Lower leg skin (tissue), 4 donors: ENCODE data around the gene DYNLT1. TPM values are rescaled to one million over a fixed set of nuclear protein-coding genes. Genes with fewer than 3 reads are reported as not detected.
A peak's percentile ranks its signal among the peaks of the same experiment; 100 is the strongest.
"Not testable (repeated sequence)": the region's sequence is repeated elsewhere in the genome, so short reads cannot be mapped to it uniquely, and the experiment has no call there.

Experiments
- DNase-seq, 2 donors: peaks; one replicate each; pipeline ENCODE4 v3.0.0-alpha.2; 2019; ENCODE audit warnings: low spot score in 2 of 2
- H3K4me3 ChIP-seq: fragments of 200-600 bp; sonication (generic); 2 replicates; pipeline ENCODE4 v1.5.1; 2017; ENCODE audit warnings: mild to moderate bottlenecking, low read depth; ENCODE audit not compliant: poor library complexity, severe bottlenecking
- POLR2A ChIP-seq, 2 donors: fragments of 450-650 bp; IDR thresholded peaks; one replicate each; pipeline ENCODE4 v1.6.1; 2016 to 2017; ENCODE audit warnings: antibody characterized with exemption in 2 of 2, mild to moderate bottlenecking in 1 of 2, moderate library complexity in 1 of 2
- WGBS, 2 donors: methylation state at CpG; one replicate each; pipeline ENCODE4 v1.1.5; 2018; 5-methylcytosine and 5-hydroxymethylcytosine counted together
- intact Hi-C: fragments of 100-400 bp; cut with DNase I; formaldehyde crosslinking; loops from one replicate; pipeline ENCODE4 v1.15.0; 2023; ENCODE audit warnings: low total_unique reads
- total RNA-seq, 4 donors: library from RNA; depleted of rRNA; stranded (reverse); fragments of >200 nt; gene quantifications; one replicate each; pipeline ENCODE4 v1.1.0, GENCODE V29; 2016
- TF ChIP-seq, protein P1 (sequence below), 3 donors: fragments of 450-650 bp; IDR thresholded peaks; one replicate each; pipeline ENCODE4 v1.5.1; 2016; ENCODE audit warnings: antibody characterized with exemption in 3 of 3, mild to moderate bottlenecking in 3 of 3, moderate library complexity in 2 of 3

Gene DYNLT1
- total RNA-seq, 4 donors from 2014 or later: 27.0 to 48.6 (median 36.3) TPM

- intact Hi-C loops: no loop called here
- DNase-seq: peak in 1 of 2 donors; percentile 3
These were observed 40.3 kb upstream of the DYNLT1 start for GRCh38 chr6:158684745-158685324.

GRCh38 chr6:158684311-158684710, 39.8 kb upstream of the DYNLT1 start:
- intact Hi-C loops: no loop called here
- peak in 1 of 2 donors; percentile 32 for DNase-seq
- no peak overlapping the region for H3K4me3 ChIP-seq
- WGBS, 2 donors: 80% methylated on average over 5 of the region's 5 CpGs
- TF ChIP-seq, protein P1, sequence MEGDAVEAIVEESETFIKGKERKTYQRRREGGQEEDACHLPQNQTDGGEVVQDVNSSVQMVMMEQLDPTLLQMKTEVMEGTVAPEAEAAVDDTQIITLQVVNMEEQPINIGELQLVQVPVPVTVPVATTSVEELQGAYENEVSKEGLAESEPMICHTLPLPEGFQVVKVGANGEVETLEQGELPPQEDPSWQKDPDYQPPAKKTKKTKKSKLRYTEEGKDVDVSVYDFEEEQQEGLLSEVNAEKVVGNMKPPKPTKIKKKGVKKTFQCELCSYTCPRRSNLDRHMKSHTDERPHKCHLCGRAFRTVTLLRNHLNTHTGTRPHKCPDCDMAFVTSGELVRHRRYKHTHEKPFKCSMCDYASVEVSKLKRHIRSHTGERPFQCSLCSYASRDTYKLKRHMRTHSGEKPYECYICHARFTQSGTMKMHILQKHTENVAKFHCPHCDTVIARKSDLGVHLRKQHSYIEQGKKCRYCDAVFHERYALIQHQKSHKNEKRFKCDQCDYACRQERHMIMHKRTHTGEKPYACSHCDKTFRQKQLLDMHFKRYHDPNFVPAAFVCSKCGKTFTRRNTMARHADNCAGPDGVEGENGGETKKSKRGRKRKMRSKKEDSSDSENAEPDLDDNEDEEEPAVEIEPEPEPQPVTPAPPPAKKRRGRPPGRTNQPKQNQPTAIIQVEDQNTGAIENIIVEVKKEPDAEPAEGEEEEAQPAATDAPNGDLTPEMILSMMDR (IDR thresholded peaks at IDR 0.05): no peak
- no peak for TF ChIP-seq POLR2A (IDR thresholded peaks at IDR 0.05)

More at GRCh38 chr6:158684745-158685324, 40.3 kb upstream of the DYNLT1 start:
- TF ChIP-seq, protein P1 (IDR thresholded peaks at IDR 0.05): no peak
- no peak for TF ChIP-seq POLR2A (IDR thresholded peaks at IDR 0.05)
- no peak overlapping the region for H3K4me3 ChIP-seq
- WGBS, 2 donors: 37 to 51% methylated on average over 5 of the region's 5 CpGs

DNA sequence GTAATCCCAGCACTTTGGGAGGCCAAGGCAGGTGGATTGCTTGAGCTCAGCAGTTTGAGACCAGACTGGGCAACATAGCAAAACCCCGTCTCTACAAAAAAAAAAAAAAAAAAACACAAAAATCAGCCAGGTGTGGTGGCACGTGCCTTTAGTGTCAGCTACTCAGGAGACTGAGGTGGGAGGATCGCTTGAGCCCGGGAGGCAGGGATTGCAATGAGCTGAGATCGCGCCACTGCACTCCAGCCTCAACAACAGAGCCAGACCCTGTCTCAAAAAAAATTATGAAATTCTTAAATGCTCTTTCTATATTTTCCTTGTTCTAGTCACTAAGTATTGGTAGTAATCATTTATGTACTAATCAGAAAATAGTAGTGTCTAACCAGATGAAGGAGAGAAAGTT, 35.9 kb upstream of the DYNLT1 start:
- WGBS, 2 donors: 92 to 95% methylated on average over 6 of the region's 6 CpGs
- intact Hi-C loops: no loop called here
- H3K4me3 ChIP-seq: no peak overlapping the region
- TF ChIP-seq, protein P1 (IDR thresholded peaks at IDR 0.05): no peak
- TF ChIP-seq POLR2A (IDR thresholded peaks at IDR 0.05): no peak
- peak in 1 of 2 donors; percentile 68 for DNase-seq

DNA sequence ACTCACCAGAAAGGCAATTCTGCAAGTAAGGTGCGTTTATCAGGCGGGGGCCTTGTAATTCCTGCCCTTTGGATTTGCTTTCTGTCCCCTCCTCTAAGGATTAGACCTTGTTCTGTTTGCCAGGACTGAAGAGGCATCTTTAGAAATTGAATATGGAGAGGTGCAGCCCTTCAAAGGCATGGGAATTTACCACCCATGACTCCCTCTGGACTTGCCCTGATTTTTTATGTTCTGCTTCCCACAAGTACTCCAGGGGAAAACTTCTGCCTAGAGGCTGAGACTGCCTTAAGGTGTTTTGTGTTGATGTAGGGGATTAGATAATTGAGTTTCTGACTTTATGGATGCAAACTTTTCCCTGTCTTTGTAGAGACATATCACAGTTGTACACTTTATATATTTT, 35.5 kb upstream of the DYNLT1 start:
- no peak overlapping the region for H3K4me3 ChIP-seq
- WGBS, 2 donors: 88 to 93% methylated on average over 2 of the region's 2 CpGs
- no peak for TF ChIP-seq POLR2A (IDR thresholded peaks at IDR 0.05)
- TF ChIP-seq, protein P1 (IDR thresholded peaks at IDR 0.05): no peak
- intact Hi-C loops: no loop called here
- DNase-seq: peak in 1 of 2 donors; percentile 23

DNA sequence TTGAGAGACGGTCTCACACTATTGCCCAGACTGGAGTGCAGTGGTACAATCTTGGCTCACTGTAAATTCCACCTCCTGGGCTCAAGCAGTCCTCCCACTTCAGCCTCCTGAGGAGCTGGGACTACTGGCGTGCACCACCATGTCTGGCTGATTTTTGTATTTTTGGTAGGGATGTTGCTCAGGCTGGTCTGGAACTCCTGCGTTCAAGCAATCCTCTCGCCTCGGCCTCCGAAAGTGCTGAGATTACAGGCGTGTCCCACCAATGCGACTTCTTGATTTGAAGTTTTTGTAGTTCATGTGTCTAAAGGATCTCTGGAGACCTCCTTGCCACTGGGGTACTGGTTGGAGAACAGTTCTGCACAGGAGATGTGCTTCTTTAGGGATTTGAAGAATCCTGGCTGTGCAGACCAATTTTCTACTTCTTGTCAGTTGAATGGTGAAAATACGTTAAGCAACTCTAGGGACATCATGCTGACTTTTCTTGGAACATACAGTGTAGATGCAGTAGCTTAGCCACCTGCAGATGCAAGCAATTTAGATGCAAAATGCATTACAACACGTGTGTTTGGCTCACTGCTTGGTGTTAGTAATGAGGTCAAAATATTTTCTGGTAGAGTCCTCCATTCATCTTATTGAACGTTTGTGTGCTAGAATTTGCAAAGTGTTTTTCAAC, 33.5 kb upstream of the DYNLT1 start:
- TF ChIP-seq, protein P1 (IDR thresholded peaks at IDR 0.05): no peak
- TF ChIP-seq POLR2A (IDR thresholded peaks at IDR 0.05): no peak
- WGBS, 2 donors: 71 to 80% methylated on average over 11 of the region's 11 CpGs
- H3K4me3 ChIP-seq: no peak overlapping the region
- DNase-seq: peak in 1 of 2 donors; percentile 68
- intact Hi-C loops: no loop called here

- H3K4me3 ChIP-seq, intact Hi-C loops: not testable (repeated sequence)
- WGBS, 2 donors: 93 to 96% methylated on average over 3 of the region's 3 CpGs
- peak in 1 of 2 donors; percentile 5 for DNase-seq
These were observed 32.6 kb upstream of the DYNLT1 start for GRCh38 chr6:158677094-158677493.
